GM21360 (cell line): Measurements from ENCODE around the gene NAGK.
"Not testable (repeated sequence)": the region's sequence is repeated elsewhere in the genome, so short reads cannot be mapped to it uniquely, and the experiment has no call there.

Source experiments
- ATAC-seq: cut with Tn5 transposase; IDR thresholded peaks from one replicate; pipeline ENCODE4 v1.9.1; 2021; ENCODE audit warnings: mild to moderate bottlenecking, moderate library complexity; ENCODE audit not compliant: unreplicated experiment

Gene NAGK

DNA sequence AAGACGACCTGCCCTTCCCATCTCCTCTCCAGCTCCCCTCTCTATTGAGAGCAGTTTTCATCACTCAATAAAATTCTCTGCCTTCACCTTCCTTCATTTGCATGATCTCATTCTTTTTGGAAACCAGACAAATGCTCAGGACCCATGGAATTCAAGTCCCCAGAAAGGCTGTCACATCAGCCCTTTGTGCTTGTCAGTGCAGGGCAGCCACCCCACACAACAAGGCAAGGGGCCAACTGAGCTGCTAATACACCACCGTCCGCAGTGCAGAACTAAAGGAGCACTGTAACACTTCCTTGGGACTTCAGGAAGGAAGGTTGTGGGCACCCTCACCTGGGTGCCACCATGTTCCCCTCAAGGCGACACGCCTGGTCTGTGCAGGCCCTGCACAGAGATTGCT is 35.4 kb downstream of the NAGK start:
- no peak for ATAC-seq

DNA sequence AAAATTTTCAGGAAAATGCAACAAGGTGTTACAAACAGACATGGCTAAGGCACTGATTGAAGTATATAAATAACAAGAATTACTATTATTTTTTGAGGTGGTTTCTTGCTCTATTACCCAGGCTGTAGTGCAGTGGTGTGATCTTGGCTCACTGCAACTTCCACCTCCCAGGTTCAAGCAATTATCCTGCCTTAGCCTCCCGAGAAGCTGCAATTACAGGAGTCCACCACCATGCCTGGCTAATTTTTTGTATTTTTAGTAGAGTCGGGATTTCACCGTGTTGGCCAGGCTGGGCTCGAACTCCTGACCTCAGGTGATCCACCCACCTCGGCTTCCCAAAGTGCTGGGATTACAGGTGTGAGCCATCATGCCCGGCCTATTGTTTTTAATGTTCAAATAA is 38.0 kb downstream of the NAGK start:
- ATAC-seq, result not testable (repeated sequence)

DNA sequence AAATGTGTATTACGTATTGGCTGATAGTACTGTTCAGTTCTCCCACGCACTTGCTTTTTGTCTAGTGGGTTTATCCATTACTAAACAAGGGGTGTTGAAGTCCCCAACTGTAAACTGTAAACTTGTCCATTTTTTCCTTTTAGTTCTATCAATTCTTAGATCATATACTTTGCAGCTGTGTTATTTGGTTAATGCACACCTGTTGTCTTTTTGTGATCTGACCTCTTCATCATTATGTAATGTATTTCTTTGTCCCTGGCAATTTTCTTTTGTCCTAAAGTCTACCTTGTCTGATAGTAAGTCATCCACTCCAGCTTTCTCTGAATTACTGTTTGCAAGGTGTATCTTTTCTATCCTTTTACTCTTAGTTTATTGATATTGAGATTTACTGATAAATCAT is 39.6 kb downstream of the NAGK start:
- ATAC-seq, result no peak

DNA sequence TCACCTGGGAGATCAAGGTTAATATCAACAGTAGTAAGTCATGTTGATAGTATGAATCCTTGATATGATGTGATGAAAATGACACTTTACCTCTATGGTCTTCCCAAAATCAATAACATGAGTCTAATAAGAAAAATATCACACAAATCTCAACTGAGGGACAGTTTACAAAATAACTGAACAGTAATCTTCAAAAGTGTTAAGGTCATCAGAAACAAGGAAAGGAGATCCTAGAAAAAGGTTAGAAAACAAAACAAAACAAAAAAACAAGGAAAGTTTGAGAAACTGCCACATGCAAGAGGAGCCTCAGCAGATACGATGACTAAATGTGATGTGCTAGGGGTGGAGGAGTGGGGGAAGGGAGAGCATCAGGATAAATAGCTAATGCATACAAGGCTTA is 45.4 kb downstream of the NAGK start:
- no peak for ATAC-seq

DNA sequence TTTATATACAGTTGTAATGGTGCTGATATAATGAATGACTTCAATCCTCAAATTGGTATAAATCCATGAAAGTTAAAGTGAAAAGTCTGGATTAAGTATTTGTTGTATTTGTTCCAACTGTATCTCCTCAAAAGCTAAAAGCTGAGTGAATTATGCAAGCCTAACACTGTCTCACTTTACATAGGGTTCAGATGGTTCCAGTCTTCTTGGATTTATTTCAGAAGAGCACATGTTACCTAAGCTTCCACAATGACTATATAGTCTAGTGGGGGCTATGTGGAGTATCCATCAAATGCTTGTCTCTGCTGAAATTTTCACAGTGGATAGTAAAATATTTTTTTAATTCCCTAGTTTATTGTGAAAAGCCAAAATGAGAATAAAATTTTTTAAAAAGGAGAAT is 48.6 kb downstream of the NAGK start:
- ATAC-seq, result no peak

DNA sequence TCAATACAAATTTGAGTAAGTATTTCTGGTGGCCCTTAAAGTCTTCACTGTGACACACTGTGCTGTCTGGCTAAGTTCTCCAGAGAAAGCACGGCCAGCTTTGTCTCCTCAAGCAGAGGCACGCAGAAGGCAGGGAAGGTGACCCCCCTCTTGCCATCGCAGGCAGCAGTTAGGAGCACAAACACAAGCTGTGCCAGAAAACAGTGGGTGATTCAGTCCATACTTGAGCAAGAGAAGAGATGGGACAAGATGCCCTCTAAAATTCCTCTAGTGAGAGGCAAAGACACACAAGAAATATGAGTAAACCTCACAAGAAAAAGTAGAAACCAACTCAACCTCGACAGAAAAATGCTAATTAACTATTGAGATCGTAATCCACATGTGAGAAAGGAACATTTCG is 51.7 kb downstream of the NAGK start:
- no peak for ATAC-seq

DNA sequence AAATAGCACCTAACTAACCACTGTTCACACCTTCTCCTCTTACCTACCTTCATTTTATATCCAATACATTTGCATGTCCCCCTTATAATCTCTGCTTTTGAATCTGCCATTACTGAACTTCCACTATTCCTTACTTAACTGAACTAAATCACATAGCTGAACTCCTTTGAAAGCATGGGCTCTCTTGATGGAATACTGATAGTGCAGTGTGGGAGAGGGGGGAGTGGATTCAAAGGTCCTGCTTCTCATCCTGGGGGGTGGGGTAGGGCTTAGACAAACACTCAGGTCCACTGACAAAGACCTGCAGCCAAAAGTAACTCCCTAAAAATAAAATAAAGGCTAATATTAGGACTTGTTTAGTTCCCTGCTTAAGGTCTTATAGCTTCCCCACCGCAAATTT is 53.0 kb downstream of the NAGK start:
- no peak for ATAC-seq

DNA sequence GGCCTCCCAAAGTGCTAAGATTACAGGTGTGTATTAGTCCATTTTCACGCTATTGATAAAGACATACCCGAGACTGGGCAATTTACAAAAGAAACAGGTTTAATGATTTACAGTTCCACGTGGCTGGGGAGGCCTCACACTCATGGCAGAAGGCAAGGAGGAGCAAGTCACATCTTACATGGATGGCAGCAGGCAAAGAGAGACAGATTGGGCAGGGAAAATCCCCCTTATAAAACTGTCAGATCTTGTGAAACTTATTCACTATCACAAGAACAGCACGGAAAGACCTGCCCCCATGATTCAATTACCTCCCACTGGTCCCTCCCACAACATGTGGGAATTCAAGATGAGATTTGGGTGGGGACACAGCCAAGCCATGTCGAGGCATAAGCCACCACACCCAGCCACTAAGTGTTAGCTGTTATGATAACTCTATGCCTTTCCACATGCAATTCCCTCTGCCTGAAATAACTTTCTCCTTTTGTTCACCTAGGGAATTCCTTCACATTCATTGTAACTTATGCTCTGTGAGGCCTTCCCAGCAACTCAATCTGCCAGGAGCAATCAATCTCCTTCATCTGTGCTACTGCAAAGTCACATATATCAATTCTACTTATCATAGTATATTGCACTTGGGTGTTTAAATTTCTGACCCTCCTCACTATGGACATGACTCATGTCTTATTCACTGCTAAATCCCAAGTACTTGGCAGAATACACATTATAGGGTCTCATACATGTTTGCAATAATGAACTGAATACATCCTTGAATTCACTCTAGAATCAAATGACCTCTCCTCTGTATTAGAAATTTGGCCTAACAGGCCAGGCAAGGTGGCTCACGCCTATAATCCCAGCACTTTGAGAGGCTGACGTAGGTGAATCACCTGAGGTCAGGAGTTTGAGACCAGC is 54.2 kb downstream of the NAGK start:
- no peak for ATAC-seq

DNA sequence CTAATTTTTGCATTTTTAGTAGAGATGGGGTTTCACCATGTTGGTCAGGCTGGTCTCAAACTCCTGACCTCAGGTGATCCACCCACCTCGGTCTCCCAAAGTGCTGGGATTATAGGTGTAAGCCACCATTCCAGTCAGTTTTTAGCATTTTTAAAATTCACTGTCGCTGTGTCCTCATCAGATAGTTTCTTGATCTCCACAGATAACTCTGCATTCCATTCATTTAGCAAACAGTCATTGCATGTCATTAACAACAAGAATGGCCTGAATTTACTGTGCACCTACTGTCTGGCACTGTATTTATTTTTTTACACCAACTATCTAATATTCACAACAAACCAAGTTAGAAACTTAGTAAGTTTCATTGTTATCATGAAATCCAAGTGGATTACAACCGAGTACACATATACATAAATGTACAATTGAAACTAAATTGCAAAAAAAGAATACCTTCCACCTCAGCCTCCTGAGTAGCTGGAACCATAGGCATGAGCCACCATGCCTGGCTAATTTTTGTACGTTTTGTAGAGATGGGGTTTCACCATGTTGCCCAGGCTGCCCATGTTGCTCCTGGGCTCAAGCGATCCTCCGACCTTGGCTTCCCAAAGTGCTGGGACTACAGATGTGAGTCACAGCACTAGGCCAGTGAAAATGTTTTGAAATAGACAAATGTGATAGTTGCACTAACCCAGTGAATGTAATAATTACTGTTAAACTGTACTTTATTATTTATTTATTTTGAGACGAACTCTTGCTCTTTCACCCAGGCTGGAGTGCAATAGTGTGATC is 57.3 kb downstream of the NAGK start:
- no peak for ATAC-seq

DNA sequence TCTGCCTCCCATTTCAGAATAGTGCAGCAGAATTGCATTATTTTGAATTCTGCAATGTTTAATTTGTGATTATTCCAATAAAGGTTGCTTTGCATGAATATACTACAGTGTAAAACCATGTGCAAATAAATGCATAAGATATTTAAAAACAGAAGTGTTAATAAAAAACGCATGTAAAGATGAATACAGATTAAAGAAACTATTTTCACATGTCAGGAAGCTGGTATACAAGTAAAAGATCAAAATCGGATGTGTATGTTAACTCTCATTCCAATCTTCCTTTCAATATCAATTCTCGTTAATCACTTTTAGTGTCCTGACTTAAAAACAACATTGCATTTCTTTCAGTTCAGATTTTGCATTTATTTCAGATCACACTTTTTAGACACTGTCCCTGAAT is 58.5 kb downstream of the NAGK start:
- no peak for ATAC-seq
